ENCODE measurements around the gene ZBTB48. TPM values are rescaled to one million over a fixed set of nuclear protein-coding genes. Genes with fewer than 3 reads are reported as not detected.

ZBTB48 gene
- polyA plus RNA-seq, 3 donors: 13.2 to 94.2 (median 23.0) TPM

- Mint-ChIP-seq H3K9me3 (no peaks in the 10 kb centered on the region), H3K4me1 (peaks cover 19% of the 10 kb centered on the region), H3K27me3 (ENCODE audit: low read depth in 3 of 3) (peaks cover 0 to 2% (median 0%) of the 10 kb centered on the region in 3 donors), H3K27ac (peak overlapping the region in 1 of 7 donors; percentile 35), H3K36me3 (peaks cover 39 to 59% of the 10 kb centered on the region in 2 donors), H3K4me3 (no peak overlapping the region)
- no peak overlapping the region for H2AFZ ChIP-seq (ENCODE audit: insufficient read depth, low read depth, low read length, poor library complexity, severe bottlenecking)
- peaks cover 14 to 17% of the 10 kb centered on the region in 2 donors for H3K4me1 ChIP-seq (ENCODE audit: control insufficient read depth in 1 of 2, insufficient read depth in 2 of 2, low read length in 2 of 2)
- TF ChIP-seq CTCF (IDR thresholded peaks at IDR 0.05): no peak
- no peak for DNase-seq
- H3K4me2 ChIP-seq (replicated peaks; ENCODE audit: extremely low read depth, low read length, poor library complexity, severe bottlenecking): no peak overlapping the region
- H3K9ac ChIP-seq (ENCODE audit: insufficient read depth, low read length, poor library complexity, severe bottlenecking): no peak overlapping the region
- intact Hi-C loops (cut with micrococcal nuclease): loop anchor here in 1 of 2 donors (5.0 to 10.0 kb wide), 2 partner anchors 65 to 162 kb away; partner anchors contain the start of genes CAMTA1 and TAS1R1
- peaks cover 23 to 46% of the 10 kb centered on the region in 2 donors for H3K36me3 ChIP-seq (replicated peaks in 1 of 2; ENCODE audit: control insufficient read depth in 1 of 2, insufficient read depth in 2 of 2, low read length in 2 of 2)
- no peaks in the 10 kb centered on the region for H3K9me3 ChIP-seq (replicated peaks in 1 of 2; ENCODE audit: control insufficient read depth in 1 of 2, insufficient read depth in 1 of 2, low read length in 2 of 2)
- peaks cover 25% of the 10 kb centered on the region for H3K79me2 ChIP-seq (ENCODE audit: insufficient read depth, low read length)
- no peaks in the 10 kb centered on the region for H3K27me3 ChIP-seq (ENCODE audit: control insufficient read depth in 2 of 2, insufficient read depth in 2 of 2, low read length in 2 of 2)
- no peak overlapping the region for H3K4me3 ChIP-seq (replicated peaks in 1 of 3; ENCODE audit: low read depth in 2 of 3, low read length in 3 of 3)
- WGBS (ENCODE audit: insufficient coverage): 100% methylated on average over 7 of the region's 10 CpGs
- H3K27ac ChIP-seq (ENCODE audit: low read depth in 1 of 2, low read length in 2 of 2): no peak overlapping the region
- peaks cover 8% of the 10 kb centered on the region for H4K20me1 ChIP-seq (ENCODE audit: insufficient read depth, low read length)
These were observed 42.8 kb downstream of the ZBTB48 start for GRCh38 chr1:6622396-6623152.

- Histone ChIP-seq H3K4me3 (replicated peaks in 1 of 3; ENCODE audit: low read depth in 2 of 3, low read length in 3 of 3) (no peak overlapping the region), H3K79me2 (ENCODE audit: insufficient read depth, low read length) (peaks cover 24% of the 10 kb centered on the region), H4K20me1 (ENCODE audit: insufficient read depth, low read length) (peaks cover 17% of the 10 kb centered on the region), H3K9me3 (replicated peaks in 1 of 2; ENCODE audit: control insufficient read depth in 1 of 2, insufficient read depth in 1 of 2, low read length in 2 of 2) (no peaks in the 10 kb centered on the region), H3K4me1 (ENCODE audit: control insufficient read depth in 1 of 2, insufficient read depth in 2 of 2, low read length in 2 of 2) (peaks cover 14 to 17% of the 10 kb centered on the region in 2 donors), H2AFZ (ENCODE audit: insufficient read depth, low read depth, low read length, poor library complexity, severe bottlenecking) (no peak overlapping the region), H3K27me3 (ENCODE audit: control insufficient read depth in 2 of 2, insufficient read depth in 2 of 2, low read length in 2 of 2) (no peaks in the 10 kb centered on the region), H3K27ac (ENCODE audit: low read depth in 1 of 2, low read length in 2 of 2) (no peak overlapping the region), H3K4me2 (replicated peaks; ENCODE audit: extremely low read depth, low read length, poor library complexity, severe bottlenecking) (no peak overlapping the region), H3K9ac (ENCODE audit: insufficient read depth, low read length, poor library complexity, severe bottlenecking) (no peak overlapping the region), H3K36me3 (replicated peaks in 1 of 2; ENCODE audit: control insufficient read depth in 1 of 2, insufficient read depth in 2 of 2, low read length in 2 of 2) (peaks cover 32 to 54% of the 10 kb centered on the region in 2 donors)
- Mint-ChIP-seq H3K9me3 (no peaks in the 10 kb centered on the region), H3K4me1 (peaks cover 20% of the 10 kb centered on the region), H3K27me3 (ENCODE audit: low read depth in 3 of 3) (peaks cover 0 to 2% (median 0%) of the 10 kb centered on the region in 3 donors), H3K4me3 (no peak overlapping the region), H3K36me3 (peaks cover 44 to 62% of the 10 kb centered on the region in 2 donors), H3K27ac (peak overlapping the region in 2 of 7 donors; percentile 35)
- DNase-seq: no peak
- intact Hi-C loops (cut with micrococcal nuclease): loop anchor here in 1 of 2 donors (5.0 to 10.0 kb wide), 2 partner anchors 66 to 161 kb away; partner anchors contain the start of genes CAMTA1 and TAS1R1
- WGBS (ENCODE audit: insufficient coverage): 97% methylated on average over 12 of the region's 14 CpGs
- TF ChIP-seq CTCF (IDR thresholded peaks at IDR 0.05): no peak
These were observed 43.6 kb downstream of the ZBTB48 start for GRCh38 chr1:6623269-6623965.

Data from CD14-positive monocyte (primary cell).